OCI-M1 (cell line): Measurements from ENCODE around the gene CIITA.
"Not testable (repeated sequence)": the region's sequence is repeated elsewhere in the genome, so short reads cannot be mapped to it uniquely, and the experiment has no call there.

Experiments
- DNase-seq: peaks from one replicate; lab custom pipeline; 2025; lab: John Stamatoyannopoulos, UW

The CIITA gene, protein sequence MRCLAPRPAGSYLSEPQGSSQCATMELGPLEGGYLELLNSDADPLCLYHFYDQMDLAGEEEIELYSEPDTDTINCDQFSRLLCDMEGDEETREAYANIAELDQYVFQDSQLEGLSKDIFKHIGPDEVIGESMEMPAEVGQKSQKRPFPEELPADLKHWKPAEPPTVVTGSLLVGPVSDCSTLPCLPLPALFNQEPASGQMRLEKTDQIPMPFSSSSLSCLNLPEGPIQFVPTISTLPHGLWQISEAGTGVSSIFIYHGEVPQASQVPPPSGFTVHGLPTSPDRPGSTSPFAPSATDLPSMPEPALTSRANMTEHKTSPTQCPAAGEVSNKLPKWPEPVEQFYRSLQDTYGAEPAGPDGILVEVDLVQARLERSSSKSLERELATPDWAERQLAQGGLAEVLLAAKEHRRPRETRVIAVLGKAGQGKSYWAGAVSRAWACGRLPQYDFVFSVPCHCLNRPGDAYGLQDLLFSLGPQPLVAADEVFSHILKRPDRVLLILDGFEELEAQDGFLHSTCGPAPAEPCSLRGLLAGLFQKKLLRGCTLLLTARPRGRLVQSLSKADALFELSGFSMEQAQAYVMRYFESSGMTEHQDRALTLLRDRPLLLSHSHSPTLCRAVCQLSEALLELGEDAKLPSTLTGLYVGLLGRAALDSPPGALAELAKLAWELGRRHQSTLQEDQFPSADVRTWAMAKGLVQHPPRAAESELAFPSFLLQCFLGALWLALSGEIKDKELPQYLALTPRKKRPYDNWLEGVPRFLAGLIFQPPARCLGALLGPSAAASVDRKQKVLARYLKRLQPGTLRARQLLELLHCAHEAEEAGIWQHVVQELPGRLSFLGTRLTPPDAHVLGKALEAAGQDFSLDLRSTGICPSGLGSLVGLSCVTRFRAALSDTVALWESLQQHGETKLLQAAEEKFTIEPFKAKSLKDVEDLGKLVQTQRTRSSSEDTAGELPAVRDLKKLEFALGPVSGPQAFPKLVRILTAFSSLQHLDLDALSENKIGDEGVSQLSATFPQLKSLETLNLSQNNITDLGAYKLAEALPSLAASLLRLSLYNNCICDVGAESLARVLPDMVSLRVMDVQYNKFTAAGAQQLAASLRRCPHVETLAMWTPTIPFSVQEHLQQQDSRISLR

DNA sequence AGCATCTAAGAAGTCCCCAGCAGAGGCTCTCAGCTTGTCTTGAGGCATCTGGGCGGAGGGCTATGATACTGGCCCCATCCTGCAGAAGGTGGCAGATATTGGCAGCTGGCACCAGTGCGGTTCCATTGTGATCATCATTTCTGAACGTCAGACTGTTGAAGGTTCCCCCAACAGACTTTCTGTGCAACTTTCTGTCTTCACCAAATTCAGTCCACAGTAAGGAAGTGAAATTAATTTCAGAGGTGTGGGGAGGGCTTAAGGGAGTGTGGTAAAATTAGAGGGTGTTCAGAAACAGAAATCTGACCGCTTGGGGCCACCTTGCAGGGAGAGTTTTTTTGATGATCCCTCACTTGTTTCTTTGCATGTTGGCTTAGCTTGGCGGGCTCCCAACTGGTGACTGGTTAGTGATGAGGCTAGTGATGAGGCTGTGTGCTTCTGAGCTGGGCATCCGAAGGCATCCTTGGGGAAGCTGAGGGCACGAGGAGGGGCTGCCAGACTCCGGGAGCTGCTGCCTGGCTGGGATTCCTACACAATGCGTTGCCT is at the start of gene CIITA:
Gene CIITA (plus strand): TSS at position 404 of the 543 bp plus-strand sequence. CDS start 129 bp downstream, at position 533.
- DNase-seq, result peak; percentile 95

DNA sequence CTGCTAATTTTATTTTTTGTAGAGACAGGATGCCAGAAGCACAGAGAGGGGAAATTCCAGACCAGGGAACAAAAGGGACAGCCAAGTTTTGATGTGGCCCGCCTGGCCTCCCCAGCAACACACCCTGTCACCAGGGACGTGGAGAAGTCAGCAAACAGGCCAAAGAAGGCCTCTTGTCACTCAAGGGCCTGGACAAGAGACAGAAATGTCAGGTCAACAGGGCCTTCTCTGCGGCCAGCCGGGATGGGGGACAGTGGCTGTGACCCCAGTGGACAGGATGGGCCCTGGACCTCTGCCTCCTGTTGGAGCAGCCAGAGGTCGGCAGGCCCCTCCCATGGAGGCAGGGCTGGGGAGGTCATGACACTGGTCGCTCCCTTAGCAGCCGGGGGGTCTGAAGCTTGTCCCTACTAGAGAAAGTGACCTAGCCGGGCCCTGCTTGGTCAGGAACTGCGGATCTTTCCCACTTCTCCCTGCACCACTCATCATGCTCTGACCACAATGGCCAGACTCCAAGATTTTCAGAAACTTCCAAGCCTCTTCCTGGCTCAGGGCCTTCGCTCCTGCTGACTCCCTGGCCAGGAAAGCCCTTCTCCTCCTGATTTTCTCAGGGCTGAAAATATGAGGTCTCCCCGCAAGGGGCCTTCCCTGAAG is 49.2 kb upstream of the CIITA start:
- no peak for DNase-seq

DNA sequence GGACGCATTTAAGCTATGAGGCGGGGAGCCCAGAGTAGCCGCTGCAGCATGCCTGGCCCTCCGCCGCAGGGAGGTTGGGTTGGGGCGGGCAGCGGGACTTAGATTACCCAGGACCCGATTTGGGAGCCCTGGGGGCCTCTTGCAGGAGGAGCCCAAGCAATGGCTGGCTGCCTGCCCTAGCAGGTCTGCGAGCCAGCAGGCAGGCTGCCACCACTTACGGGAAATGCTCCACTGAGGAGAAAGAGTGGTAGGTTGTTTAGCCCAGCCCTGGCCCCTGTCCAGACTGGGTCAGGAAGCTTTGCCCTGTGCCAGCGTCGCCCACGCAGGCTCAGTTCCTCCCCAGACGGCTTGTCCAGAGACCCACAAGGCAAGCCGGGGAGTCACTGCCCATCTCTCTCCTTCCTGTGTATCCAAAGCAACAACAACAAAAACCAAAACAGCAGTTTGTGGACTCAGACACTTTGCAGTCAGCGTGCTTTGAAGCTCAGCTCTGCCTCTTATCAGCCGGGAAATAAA is 48.1 kb upstream of the CIITA start:
- no peak for DNase-seq

DNA sequence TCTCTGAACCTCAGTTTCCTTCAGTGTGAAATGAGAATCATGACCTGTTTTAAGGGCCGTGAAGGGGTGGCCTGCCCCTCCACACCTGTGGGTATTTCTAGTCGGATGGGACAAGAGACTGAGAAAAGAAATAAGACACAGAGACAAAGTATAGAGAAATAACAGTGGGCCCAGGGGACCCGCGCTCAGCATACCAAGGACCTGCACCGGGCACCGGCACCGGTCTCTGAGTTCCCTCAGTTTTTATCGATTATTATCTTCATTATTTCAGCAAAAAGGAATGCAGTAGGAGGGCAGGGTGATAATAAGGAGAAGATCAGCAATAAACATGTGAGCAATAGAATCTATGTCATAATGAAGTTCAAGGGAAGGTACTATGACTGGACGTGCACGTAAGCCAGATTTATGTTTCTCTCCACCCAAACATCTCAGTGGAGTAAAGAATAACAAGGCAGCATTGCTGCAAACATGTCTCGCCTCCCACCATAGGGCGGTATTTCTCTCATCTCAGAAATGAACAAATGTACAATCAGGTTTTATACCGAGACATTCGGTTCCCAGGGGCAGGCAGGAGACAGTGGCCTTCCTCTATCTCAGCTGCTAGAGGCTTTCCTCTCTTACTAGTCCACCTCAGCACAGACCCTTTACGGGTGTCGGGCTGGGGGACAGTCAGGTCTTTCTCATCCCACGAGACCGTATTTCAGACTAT is 47.5 kb upstream of the CIITA start:
- not testable (repeated sequence) for DNase-seq

DNA sequence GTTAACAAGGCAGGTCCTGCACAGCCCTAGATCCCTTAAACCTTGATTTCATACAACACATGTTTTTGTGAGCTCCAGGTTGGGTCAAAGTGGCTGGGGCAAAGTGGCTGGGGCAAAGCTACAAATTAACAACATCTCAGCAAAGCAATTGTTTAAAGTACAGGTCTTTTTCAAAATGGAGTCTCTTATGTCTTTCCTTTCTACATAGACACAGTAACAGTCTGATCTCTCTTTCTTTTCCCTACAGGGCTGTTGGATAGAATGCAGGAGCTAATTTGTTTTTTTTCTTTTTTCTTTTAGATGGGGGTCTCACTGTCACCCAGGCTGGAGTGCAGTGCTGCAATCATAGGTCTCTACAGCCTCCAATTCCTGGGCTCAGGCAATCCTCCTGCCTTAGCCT is 46.8 kb upstream of the CIITA start:
- DNase-seq, result not testable (repeated sequence)

DNA sequence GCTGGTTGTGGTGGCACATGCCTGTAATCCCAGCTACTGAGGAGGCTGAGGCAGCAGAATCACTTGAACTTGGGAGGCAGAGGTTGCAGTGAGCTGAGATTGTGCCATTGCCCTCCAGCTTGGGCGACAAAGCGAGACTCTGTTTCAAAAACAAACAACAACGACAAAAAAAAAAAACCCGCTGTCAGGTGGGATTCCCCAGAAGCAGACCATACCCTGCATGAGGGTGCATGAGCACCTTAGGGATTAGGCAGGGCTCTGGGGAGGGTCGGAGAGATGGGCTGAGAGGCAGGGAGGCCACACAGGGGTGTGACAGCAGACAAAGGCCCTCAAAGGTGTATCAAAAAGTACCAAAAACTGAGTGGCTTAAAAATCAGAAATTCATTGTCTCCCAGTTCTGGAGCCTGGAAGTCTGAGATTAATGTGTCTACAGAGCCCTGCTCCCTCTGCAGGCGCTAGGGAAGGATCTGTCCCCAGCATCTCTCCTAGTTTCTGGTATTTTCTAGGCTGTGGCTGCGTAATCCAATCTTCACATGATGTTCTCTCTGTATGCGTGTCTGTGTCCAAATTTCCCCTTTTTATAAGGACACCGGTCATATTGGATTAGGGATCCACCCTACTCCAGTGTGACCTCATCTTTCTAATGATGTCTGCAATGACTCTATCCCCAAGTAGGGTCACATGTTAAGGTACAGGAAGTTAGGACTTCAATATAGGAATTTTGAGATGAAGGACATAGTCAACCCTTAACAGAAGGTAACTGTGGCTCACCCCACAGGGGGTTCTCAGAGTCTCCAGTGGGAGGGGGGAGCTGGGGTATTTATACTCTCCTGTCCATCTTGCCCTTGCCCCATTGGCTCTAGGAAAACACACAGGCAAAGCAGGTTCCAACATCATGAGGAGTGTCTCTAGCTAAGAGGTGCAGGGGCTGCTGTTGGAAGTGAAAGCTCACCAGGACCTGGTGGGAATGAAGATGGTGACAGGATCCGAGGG is 44.8 kb upstream of the CIITA start:
- no peak for DNase-seq

DNA sequence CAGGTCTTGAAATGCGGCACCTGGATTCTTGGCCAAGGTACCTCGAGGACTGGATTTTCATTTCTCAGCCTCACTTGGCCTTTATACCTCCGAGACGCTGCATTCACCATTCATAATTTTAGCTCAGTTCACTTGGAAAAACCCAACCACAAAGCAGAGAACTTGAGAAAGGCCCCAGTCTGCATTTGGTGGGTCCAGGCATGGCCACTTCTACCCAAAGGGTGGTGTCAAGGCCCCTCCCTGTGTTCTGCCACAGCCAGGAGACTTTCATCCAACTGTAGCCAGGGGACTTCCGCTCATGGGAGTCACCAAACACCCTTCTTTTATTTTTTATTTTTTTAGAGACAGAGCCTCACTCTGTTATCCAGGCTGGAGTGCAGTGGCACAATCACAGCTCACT is 43.7 kb upstream of the CIITA start:
- DNase-seq, result no peak

DNA sequence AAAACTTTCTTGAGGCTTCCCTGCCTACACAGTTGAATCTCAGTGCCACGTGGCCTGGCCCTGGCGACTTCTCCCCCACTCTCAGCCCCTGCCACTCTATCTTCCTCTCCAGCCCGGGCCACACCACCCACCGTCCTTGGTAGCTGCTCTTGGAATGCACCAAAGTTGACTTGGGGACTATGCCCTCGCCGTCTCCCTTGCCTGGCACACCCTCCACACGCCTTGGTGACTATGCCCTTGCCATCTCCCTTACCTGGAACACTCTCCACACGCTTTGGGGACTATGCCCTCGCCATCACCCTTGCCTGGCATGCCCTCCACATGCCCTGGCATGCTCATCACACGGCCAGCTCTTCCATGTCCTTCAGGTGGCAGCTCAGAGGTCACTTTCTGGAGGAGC is 42.9 kb upstream of the CIITA start:
- no peak for DNase-seq

DNA sequence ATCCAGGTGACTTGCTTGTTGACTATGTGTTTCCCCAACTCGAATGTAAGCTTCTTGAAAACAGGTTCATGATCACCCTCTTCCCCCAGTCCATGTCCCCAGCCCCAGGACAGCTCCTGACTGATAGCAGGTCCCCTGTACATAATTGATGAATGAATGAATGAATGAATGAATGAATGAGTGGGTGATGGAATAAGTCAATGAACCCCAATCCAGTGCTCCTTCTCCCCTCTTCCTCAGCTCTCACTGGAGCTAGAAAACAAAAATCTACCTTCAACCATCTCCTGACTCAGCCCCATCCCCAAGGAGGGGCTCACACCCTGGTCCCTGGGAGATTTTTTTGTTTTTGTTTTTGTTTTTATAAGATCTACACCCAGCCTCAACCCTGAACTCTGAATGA is 42.2 kb upstream of the CIITA start:
- no peak for DNase-seq

DNA sequence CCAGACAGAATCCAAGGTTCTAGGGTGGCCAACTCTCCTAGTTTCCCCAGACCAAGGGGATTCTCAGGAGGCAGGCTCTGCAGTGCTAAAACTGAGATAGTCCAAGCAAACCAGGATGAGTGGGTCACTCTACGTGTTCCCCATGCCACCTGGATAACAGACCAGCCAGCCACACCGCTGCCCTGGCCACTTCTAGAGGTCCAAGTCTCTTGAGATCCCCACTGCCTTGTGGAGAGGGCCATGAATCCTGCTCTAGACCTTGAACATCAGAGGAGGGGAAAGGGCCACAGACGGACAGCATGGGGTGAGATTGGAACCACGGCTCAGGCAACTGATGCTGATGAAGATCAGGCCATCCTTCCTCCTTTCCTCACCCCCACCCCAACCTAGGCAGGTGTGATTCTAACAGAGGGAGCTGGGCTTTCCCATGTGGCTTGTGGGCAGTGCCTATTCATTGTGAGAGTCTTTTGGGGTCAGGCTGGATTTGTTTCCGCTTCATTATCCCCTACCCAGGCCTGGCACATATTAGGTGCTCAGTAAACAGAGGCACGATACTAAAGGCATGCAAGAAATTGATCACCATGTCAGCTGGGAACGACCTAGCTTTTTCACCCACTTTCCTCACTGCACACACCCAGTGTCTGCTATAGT is 41.6 kb upstream of the CIITA start:
- no peak for DNase-seq

DNA sequence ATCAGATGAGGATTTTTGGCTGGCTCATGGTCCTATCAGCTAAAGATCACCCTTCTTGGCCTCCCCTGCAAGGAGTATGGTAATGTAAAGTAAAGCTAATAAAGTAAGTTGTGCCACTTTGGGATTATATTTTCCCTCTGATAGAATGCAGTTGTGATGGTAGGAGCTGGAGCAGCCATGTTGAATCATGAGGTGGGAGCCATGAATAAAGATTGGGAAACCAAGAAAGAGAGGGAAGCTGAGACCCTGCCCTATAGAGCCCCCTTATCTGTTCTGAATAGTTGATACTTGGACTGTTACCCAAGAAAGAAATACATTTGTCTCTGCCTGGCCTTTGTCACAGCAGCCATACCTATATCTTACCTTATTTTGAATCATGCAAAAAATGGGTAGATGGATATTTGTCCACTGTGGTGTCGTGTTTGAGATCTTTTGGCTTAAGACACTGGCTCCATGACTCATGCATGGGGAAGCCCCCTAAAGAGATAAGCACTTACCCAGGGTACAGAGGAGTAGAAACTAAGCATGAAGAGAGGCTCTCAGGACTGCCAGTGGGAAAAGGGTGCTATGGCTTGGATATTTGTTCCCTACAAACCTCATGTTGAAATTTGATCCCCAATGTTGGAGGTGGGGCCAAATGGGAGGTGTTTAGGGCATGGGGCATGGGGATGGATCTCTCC is 40.7 kb upstream of the CIITA start:
- no peak for DNase-seq

DNA sequence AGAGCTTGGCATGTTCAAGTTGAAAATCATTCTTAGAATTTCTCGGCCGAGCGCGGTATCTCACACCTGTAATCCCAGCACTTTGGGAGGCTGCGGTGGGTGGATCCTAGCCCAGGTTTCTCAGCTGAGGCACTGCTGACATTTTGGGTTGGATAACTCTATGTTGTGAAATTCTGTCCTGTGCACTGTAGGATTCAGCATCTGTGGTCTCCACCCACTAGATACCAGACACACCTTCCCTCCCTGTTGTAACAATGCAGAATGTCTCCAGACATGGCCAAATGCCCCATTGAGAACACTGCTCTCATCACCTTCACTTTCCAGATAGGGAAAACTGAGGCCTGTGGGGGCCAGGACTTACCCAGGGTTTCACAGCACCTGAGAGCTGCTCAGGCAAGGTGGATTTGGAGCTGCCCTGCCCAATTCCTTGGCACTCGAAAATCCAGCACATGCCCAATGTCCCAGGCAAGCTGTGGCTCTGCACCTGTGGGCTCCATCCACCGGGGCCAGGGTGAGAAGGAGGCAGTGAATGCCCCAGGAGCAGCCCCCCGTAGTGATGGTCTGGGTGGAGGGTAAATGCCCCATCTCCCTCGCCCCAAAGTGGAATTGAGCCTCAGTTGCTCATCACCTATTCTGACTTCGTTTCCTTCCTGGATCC is 38.3 kb upstream of the CIITA start:
- DNase-seq, result no peak

DNA sequence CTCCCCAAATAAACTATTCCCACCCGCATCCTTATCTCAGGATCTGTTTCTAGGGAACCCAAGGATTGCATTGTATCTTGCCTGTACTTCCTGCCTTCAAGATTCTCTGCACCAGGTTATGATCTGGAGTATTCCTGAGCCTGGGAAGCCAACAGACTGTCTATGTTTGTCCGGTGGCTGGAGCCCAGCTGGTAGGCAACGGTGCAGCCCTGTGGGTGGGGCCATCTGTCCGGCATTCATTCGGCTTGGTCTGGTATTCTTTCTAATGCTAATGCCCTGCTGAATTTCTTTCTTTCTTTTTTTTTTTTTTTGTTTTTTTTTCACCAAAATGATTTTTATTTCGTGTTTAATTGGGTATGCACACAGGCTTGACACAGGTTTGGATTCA is 37.7 kb upstream of the CIITA start:
- no peak for DNase-seq

DNA sequence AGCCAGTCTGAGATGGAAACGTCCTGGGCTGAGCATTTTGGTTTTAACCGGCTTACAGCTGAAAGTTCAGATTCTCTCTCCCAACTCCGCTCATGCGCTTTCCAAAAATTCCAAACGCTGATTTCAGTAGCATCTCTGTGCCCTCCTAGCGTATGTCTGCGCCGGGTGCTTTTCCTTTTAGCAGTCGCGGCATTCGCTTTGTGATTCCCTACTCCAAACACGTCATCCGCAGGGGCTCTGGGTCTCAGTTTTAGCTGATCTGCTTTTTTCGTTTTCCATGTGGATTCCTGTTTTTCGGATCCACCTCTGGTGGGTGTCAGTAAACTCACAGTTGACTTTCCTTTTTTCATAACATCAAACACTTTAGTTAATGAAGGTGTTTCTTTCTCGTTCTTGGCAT is 36.3 kb upstream of the CIITA start:
- no peak for DNase-seq

DNA sequence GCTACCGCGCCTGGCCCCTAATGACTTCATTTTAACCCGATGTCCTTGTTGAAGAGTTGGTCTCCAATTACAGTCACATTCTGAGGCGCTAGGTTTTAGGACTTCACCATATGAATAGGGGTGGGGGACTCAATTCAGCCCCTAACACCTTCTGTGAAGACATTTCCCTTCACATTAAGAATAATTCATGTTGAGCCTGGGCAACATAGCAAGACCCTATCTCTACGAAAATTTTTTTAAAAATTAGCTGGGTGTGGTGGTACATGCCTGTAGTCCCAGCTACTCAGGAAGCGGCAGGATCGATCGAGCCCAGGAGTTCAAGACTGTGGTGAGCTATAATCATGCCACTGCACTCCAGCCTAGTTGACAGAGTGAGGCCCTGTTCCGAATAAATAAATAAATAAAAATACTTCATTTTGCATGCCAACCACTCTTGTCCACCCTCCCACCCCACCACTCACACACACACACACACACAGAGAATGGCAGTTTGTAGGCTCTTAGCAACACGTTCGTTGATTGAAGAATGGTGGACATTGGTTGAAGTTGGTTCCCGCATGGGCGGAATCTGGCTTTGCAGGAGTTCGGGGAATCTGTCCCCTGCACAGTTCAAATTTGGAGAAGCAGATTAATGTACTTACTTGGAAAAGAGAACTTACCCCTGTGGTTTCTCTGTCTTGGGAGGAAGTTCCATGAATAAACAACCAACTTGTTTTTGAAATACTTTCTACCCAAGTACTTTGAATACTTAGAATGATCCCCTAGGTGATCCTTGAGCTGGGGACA is 30.6 kb upstream of the CIITA start:
- peak; percentile 73 for DNase-seq

DNA sequence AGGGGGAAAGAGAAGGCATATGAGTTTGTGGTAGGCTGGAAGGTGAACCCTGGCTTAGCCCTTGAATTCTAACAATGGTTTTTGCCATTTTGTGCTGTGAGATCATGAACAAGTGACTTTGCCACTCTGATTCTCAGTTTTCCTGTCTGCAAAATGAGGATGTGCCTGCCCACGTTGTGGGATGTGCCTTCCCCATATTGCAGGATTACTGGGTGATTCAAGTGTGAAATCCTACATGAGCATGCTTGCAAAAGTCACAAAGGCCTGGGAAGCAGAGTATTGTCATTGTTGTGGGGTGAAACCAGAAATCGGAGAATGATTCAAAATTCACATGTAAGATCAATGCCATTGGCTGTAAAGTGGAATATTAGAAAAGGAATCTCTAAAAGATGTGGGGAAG is 29.8 kb upstream of the CIITA start:
- DNase-seq, result no peak
